EL (cell line): Measurements from ENCODE around the gene NRG4.
"Not testable (repeated sequence)": the region's sequence is repeated elsewhere in the genome, so short reads cannot be mapped to it uniquely, and the experiment has no call there.

Experiments
- DNase-seq: peaks from one replicate; pipeline ENCODE4 v3.0.0-alpha.2; 2016

The NRG4 gene, protein sequence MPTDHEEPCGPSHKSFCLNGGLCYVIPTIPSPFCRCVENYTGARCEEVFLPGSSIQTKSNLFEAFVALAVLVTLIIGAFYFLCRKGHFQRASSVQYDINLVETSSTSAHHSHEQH

DNA sequence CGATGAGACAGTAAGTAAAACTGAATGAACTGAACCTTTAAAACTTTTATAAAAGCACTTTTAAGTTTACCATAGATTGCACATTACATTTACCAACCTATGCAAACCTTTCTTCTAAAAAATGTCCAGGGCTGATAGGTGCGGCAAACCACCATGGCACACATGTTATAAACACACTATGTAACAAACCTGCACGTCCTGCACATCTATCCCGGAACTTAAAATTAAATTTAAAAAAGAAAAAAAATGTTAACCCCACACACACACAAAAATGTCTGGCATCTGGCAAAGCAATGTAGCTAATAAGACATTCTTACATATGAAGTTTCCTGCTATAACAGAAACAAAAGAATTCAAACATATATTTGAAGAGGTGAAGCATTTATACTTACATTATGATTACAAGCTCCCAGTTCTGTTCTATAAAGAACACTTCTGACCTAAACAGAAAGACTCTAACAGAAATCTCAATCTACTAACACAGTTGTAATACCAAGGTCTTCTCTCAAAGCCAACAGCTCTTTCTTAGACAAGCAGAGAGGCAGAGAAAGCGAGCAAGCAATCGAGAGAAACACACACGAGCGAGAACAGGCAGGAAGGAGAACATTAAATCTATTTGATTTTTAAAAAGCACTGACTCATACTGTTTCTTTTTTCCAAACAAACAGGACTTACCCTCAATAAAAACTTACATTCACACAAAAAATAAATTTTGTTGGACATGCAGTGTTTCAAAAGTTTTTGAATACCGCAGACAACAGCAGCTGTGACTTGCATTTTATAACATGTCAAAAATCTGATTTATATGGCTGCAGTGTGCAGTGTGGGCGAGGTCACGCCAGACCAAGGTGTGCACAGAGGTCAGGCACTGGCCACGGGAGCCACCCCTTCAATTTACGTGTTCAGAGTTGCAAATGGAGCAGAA, at the start of gene NRG4:
NRG4 (minus strand) TSS at position 798 of the 925 bp plus-strand sequence. CDS start 1,194 bp downstream, outside the sequence.
- no peak for DNase-seq

DNA sequence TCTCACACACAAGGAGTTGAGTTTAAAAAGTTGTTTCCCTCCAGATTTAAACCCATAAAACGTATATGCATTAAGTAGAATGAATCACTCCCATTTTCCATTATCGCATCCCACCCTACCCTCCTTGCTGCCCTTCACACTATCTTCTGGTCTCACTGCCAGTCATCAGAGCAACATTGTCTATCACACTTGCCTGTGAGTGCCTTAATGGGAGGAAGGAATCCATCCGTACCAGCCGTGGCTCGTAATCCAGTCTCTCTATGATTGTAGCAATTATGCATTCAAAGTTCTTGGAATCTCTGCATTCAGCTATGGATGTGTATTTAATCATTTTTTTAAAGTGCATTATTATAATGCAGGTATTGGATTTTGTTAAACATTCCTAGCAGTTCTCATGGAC, 49.5 kb upstream of the NRG4 start:
- no peak for DNase-seq

DNA sequence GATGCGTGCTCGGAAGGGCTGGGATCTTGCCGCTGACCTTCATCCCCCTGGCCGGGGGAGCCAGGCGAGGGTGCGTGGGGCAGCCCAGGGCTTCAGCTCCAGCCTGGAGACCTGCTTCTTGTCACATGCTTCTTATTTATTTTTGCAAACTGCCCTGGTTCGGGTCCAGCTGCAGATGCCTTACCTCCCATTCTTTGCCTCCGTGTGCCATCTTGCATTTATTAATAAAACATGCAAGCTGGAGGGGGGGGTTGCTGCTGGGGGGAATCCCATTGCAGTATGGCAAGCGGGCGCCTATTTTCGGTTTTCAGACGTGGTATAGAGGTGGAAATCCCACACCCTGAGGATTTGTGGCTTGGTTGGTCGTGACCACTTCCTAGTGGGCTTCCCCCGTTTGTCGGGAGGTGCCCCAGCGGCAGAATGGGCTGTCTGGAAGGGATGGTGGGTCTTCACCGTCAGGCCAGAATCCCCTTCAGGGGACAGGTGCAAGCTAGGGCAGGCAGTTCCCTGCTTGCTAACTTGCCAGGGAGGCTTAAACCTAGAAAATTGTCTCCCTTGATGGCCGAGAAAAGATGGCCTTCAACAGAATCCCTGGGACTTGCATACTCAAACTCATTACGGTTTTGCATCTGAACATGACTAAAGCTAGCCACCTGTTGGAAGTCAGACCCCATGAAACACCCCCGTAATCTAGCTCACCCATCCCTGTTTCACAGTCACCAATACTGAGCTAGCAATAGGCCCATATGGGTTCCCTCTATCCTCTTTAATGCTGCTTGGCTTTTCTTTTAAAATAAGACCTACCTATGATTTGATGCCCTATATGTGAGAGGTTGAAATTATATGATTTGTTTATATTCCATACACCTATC, 48.1 kb upstream of the NRG4 start:
- DNase-seq: no peak

- DNase-seq: peak; percentile 31
Observed at GRCh38 chr15:76059320-76060117, 47.3 kb upstream of the NRG4 start, which contains the start of gene TMEM266. TMEM266 (plus strand) TSS chr15:76059985; CDS start chr15:76134264, 74,279 bp downstream.

- peak; percentile 26 for DNase-seq
Observed at GRCh38 chr15:76058714-76059319, 46.6 kb upstream of the NRG4 start.

DNA sequence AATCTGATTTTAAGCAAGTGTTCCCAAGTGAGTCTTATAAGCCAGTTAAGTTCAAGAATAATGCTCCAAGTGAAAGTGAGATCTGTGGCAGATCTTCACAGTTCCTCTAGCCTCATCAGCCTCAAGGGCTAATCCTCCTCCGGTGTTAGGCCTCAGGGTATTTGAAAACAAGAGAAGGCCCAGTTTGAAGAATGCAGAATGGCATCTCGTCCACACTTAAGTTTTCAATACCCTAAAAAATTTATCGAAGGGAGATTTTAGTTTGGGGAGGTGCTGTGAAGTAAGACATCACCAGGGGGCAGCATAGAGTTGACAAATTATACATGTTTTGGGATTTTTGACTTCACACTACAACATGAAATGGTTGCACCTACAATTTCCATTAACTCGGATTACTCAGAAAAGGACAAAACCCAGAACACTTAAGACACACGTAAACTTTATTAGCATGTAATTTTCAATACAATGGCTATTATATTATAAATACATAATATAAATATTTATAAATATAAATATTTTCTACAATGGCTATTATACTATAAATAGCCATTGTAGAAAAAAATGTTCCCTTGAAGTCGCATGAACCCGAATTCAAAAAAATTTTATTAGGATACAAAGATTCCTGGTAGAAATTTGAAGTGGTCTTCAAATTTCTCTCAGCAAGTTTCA, 45.2 kb upstream of the NRG4 start:
- peak; percentile 33 for DNase-seq

DNA sequence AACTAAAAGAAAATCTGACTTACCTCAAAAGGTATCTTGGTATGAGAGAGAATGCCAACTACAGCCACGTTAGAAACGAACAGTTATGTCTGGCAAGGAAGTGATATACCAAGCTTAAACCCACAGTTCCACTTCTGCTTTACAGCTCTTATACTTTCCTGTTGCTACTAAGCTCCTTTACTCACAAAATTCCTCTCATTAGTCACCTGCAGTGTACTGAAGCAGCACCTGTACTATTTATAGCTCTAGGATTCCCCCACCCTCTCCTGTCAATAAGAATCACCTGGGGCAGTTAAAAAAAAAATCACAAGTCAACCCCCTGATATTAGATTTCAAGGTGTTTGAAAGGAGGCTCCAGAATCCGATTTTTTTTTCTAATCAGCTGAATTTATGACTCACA, 44.7 kb upstream of the NRG4 start:
- no peak for DNase-seq

DNA sequence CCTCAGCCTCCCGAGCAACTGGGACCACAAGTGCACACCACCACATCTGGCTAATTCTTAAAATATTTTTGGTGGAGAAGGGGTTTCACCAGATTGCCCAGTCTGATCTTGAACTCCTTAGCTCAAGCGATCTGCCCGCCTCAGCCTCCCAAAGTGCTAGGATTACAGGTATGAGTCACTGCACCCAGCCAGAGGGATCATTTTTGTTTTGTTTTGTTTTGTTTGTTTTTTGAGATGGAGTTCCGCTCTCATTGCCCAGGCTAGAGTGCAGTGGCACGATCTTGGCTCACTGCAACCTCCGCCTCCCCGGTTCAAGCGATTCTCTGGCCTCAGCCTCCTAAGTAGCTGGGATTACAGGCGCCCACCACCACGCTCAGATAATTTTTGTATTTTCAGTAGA, 42.0 kb upstream of the NRG4 start:
- not testable (repeated sequence) for DNase-seq

GRCh38 chr15:76038512-76038911, 26.3 kb upstream of the NRG4 start:
- no peak for DNase-seq

DNA sequence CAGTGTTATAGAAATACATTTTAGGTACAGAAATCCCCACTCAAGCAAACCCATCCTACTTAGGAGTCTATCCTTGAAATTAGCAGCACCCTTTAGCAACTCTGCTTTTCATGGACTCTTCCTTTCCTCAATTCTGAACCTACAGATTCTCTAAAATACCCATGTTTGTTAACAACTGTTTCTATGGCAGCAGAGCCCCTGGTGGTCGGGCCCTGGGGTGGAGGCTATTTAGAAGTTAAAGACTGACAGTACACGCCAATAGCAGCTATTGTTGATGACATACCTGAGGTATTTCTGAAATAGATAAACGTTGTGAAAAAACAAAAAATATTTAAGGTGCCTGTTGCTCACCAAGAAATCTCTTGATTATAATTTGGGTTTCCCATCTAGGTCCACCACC, 23.4 kb upstream of the NRG4 start:
- DNase-seq: no peak

GRCh38 chr15:76034111-76034510, 21.9 kb upstream of the NRG4 start:
- no peak for DNase-seq

GRCh38 chr15:76033438-76033837, 21.2 kb upstream of the NRG4 start:
- no peak for DNase-seq

DNA sequence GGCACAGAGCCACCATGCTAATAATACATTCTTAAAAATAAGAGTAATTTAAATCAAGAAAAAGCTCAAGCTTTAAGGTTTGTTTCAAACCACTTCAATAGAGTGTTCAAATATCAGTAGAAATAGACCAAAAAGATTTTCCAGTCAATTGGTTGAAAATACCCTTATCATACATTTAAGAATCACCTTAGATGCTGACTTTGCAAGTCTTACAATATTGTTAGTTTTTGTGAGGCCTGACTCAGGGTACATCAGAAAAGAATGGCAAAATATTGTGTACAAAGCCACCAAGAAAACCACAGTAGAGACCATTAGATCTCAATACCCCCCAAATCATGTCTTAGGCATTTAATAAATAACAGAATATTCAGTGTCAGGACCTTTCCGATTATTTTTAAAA, 19.8 kb upstream of the NRG4 start:
- no peak for DNase-seq

- DNase-seq: no peak
Observed at GRCh38 chr15:76024021-76024768, 12.0 kb upstream of the NRG4 start.

DNA sequence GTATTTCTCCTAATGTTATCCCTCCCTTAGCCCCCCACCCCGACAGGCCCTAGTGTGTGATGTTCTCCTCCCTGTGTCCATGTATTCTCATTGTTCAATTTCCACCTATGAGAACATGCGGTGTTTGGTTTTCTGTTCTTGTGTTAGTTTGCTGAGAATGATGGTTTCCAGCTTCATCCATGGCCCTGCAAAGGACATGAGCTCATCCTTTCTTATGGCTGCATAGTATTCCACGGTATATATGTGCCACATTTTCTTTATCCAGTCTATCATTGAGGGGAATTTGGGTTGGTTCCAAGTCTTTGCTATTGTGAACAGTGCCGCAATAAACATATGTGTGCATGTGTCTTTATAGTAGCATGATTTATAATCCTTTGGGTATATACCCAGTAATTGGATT, 1.2 kb upstream of the NRG4 start:
- not testable (repeated sequence) for DNase-seq

DNA sequence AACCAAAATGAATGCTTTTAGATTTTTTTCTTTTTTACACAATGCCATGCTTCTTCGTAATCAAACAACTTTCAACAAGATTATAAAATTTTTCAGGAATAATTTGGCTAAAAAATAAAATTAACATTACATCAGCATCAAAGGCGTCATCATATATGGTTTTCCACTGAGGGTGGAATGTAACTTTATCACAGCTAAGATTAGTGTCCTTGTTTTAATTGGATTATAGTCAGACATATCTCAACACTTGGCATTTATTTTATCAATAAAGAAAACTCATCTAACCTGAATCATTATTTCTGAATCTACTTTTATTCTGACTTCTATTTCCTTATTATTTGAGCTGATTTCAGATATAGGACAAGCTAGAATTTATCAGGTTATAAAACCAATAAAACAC, 1.6 kb downstream of the NRG4 start:
- no peak for DNase-seq

GRCh38 chr15:76006136-76006778, 6.0 kb downstream of the NRG4 start:
- peak; percentile 2 for DNase-seq

DNA sequence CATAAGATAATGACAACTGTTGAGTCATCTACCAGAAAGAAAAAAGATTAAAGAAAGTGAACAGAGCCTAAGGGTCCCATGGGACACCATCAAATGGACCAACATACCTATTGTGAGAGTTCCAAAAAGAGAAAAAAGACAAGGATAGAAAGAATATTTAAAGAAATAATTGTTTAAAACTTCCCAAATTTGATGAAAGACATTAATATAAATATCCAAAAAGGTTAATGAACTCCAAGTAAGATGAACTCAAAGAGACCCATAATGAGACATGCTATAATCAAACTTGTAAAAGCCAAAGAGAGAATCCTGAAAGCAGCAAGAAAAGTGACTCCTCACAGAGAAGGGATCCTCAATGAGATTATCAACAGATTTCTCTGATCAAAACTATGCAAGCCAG, 8.9 kb downstream of the NRG4 start:
- no peak for DNase-seq

DNA sequence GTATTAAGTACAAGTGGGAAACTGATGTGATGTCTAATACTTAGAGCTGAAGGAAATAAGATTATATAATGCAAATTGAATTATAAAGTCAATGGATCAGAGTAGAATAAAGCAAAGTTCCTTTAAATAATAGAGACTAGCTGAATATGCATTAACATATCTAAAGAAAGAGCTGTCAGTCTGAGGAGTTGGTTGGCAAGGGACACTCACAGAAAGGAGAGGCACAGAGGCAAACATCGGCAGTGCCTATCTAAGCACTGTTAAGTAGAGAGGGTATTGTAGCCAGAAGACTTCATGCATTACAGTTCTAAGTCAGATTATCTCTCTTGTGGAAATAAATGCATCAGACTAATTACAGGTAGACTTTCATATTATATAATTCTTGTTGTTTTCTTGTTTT, 16.6 kb downstream of the NRG4 start:
- DNase-seq: no peak

- no peak for DNase-seq
Observed at GRCh38 chr15:75994220-75994619, 18.0 kb downstream of the NRG4 start.
